BLaER1 (cell line): ENCODE measurements around the gene EML3.
"Not testable (repeated sequence)": the region's sequence is repeated elsewhere in the genome, so short reads cannot be mapped to it uniquely, and the experiment has no call there.

Source experiments
- H3K27ac ChIP-seq: shearing (Covaris generic); formaldehyde crosslinking; 2 replicates; pipeline ENCODE4 v1.8.1; 2022
- H3K27me3 ChIP-seq: shearing (Covaris generic); formaldehyde crosslinking; 2 replicates; pipeline ENCODE4 v1.8.1; 2022
- H3K36me3 ChIP-seq: shearing (Covaris generic); formaldehyde crosslinking; 2 replicates; pipeline ENCODE4 v1.8.1; 2022
- H3K4me1 ChIP-seq: shearing (Covaris generic); formaldehyde crosslinking; 2 replicates; pipeline ENCODE4 v1.8.1; 2022
- H3K4me2 ChIP-seq: shearing (Covaris generic); formaldehyde crosslinking; 2 replicates; pipeline ENCODE4 v1.8.1; 2022
- H3K4me3 ChIP-seq: shearing (Covaris generic); formaldehyde crosslinking; 2 replicates; pipeline ENCODE4 v1.8.1; 2022
- H3K9ac ChIP-seq: shearing (Covaris generic); formaldehyde crosslinking; 2 replicates; pipeline ENCODE4 v1.8.1; 2022
- H3K9me3 ChIP-seq: shearing (Covaris generic); formaldehyde crosslinking; 2 replicates; pipeline ENCODE4 v1.8.1; 2022
- H4K20me1 ChIP-seq: shearing (Covaris generic); formaldehyde crosslinking; 2 replicates; pipeline ENCODE4 v1.8.1; 2022
- Cebpa-rat ChIP-seq: shearing (Covaris generic); IDR thresholded peaks from 2 replicates; pipeline ENCODE4 v1.8.1; 2022

Gene EML3

GRCh38 chr11:62621567-62622470 lies 9.2 kb upstream of the EML3 start, which contains the start of gene B3GAT3:
B3GAT3 (minus strand) TSS chr11:62621986; CDS start chr11:62621947, 39 bp downstream.
- peaks cover 30% of the 10 kb centered on the region for H3K36me3 ChIP-seq
- peak within 1 kb of the TSS; percentile 91 for H3K9ac ChIP-seq
- peaks cover 58% of the 10 kb centered on the region for H3K4me1 ChIP-seq
- H3K27ac ChIP-seq, result peak within 1 kb of the TSS; percentile 88
- H3K4me3 ChIP-seq, result peak within 1 kb of the TSS; percentile 85
- peak; percentile 87 for TF ChIP-seq Cebpa-rat
- H3K4me2 ChIP-seq, result peak within 1 kb of the TSS; percentile 97
- no peaks in the 10 kb centered on the region for H3K27me3 ChIP-seq
- no peaks in the 10 kb centered on the region for H3K9me3 ChIP-seq
- 0 out of 2 replicates have a peak, but pooled peaks cover 5% of the 10 kb centered on the region for H4K20me1 ChIP-seq

GRCh38 chr11:62621027-62621566 lies 8.5 kb upstream of the EML3 start:
- H3K4me2 ChIP-seq, result peak overlapping the region; percentile 97
- no peak for TF ChIP-seq Cebpa-rat
- H3K4me1 ChIP-seq, result peaks cover 55% of the 10 kb centered on the region
- peaks cover 30% of the 10 kb centered on the region for H3K36me3 ChIP-seq
- H3K27me3 ChIP-seq, result no peaks in the 10 kb centered on the region
- peak overlapping the region; percentile 85 for H3K4me3 ChIP-seq
- peak overlapping the region; percentile 91 for H3K9ac ChIP-seq
- H3K9me3 ChIP-seq, result no peaks in the 10 kb centered on the region
- H4K20me1 ChIP-seq, result 0 out of 2 replicates have a peak, but pooled peaks cover 5% of the 10 kb centered on the region
- peak overlapping the region; percentile 88 for H3K27ac ChIP-seq

DNA sequence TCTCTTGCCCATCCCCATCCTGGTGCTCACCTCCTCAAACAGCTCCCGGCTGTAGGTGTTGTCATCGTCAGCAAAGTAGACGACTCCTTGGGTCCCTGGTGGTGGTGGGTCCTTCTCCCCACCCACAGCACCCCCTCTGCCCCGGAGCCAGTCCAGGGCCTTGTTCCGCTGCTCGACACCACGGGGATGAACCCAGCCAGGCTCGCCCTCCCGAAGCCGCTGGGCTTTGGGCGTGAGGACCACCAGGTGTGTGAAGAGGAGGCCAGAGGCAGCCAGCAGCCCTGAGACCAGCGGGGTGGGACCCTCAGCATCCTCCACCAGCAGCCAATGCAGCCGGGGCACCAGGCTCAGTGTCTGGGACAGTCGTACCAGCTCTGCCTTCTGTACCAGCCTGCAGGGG lies 4.4 kb upstream of the EML3 start:
- Histone ChIP-seq H3K36me3 (peaks cover 35% of the 10 kb centered on the region), H3K4me1 (peaks cover 26% of the 10 kb centered on the region)
- H3K27ac ChIP-seq, H3K4me2 ChIP-seq, H3K9ac ChIP-seq, H3K4me3 ChIP-seq, H3K9me3 ChIP-seq, H4K20me1 ChIP-seq, H3K27me3 ChIP-seq: not testable (repeated sequence)

GRCh38 chr11:62615521-62615920 lies 2.9 kb upstream of the EML3 start:
- Histone ChIP-seq H3K27ac (no peak overlapping the region), H3K9me3 (no peaks in the 10 kb centered on the region), H3K9ac (no peak overlapping the region), H3K4me2 (no peak overlapping the region), H3K36me3 (peaks cover 35% of the 10 kb centered on the region), H3K4me1 (peaks cover 31% of the 10 kb centered on the region), H4K20me1 (no peaks in the 10 kb centered on the region), H3K4me3 (no peak overlapping the region), H3K27me3 (no peaks in the 10 kb centered on the region)
- TF ChIP-seq Cebpa-rat, result no peak

GRCh38 chr11:62614275-62614674 lies 1.7 kb upstream of the EML3 start:
- H3K4me1 ChIP-seq, result peaks cover 31% of the 10 kb centered on the region
- H3K4me2 ChIP-seq, result no peak overlapping the region
- H3K27ac ChIP-seq, result peak overlapping the region; percentile 59
- no peaks in the 10 kb centered on the region for H3K9me3 ChIP-seq
- no peaks in the 10 kb centered on the region for H3K27me3 ChIP-seq
- 0 out of 2 replicates have a peak overlapping the region, but pooled peaks have one; percentile 29 for H3K9ac ChIP-seq
- H3K4me3 ChIP-seq, result no peak overlapping the region
- no peaks in the 10 kb centered on the region for H4K20me1 ChIP-seq
- peaks cover 38% of the 10 kb centered on the region for H3K36me3 ChIP-seq
- no peak for TF ChIP-seq Cebpa-rat

- Histone ChIP-seq H3K4me3 (no peak overlapping the region), H3K27me3 (no peaks in the 10 kb centered on the region), H3K36me3 (peaks cover 47% of the 10 kb centered on the region), H3K27ac (peak overlapping the region; percentile 59), H3K4me2 (peak overlapping the region; percentile 99), H3K9me3 (no peaks in the 10 kb centered on the region), H4K20me1 (no peaks in the 10 kb centered on the region), H3K9ac (no peak overlapping the region), H3K4me1 (peaks cover 40% of the 10 kb centered on the region)
- no peak for TF ChIP-seq Cebpa-rat
These were observed 760 bp upstream of the EML3 start for GRCh38 chr11:62613291-62613778.

DNA sequence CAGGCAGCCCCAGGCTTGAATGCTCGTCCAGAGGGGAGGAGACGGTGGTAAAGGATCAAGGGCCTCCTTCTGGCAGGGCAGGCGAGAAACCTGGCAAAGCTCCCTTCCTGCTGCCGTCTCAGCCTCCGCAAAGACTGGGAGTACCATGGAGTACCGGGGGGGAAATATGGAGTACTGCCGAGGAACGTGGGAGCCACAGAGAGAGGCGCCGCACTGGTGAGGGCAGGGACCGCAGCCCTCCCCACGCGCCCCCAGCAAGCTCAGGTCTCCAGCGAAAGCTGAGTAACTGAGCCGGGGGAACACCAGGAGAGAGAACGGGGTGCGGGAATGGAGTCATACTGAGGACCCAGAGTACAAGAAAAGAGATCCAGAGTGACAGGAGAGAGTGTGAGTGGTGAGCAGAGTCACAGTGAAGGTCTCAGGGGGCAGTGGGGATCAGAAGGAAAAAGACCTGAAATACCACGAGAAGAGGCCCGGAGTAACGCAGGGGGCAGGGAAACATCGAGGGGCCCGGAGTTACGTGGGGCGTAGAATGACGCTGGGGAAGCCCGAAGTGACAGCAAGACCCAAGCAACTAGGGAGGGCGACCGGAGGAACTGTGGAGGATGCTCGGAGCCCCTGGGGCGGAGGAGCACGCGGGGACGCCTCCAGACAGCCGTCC lies 740 bp downstream of the EML3 start:
- H3K4me1 ChIP-seq, result peaks cover 53% of the 10 kb centered on the region
- H4K20me1 ChIP-seq, result no peaks in the 10 kb centered on the region
- TF ChIP-seq Cebpa-rat, result no peak
- H3K4me3 ChIP-seq, result peak overlapping the region; percentile 82
- H3K9ac ChIP-seq, result peak overlapping the region; percentile 93
- H3K27me3 ChIP-seq, result no peaks in the 10 kb centered on the region
- H3K9me3 ChIP-seq, result no peaks in the 10 kb centered on the region
- H3K4me2 ChIP-seq, result peak overlapping the region; percentile 99
- peaks cover 51% of the 10 kb centered on the region for H3K36me3 ChIP-seq
- peak overlapping the region; percentile 90 for H3K27ac ChIP-seq

GRCh38 chr11:62610814-62611704 lies 1.5 kb downstream of the EML3 start:
- Histone ChIP-seq H3K4me1 (peaks cover 53% of the 10 kb centered on the region), H3K27me3 (no peaks in the 10 kb centered on the region), H3K4me2 (peak overlapping the region; percentile 99), H4K20me1 (no peaks in the 10 kb centered on the region), H3K27ac (peak overlapping the region; percentile 90), H3K4me3 (peak overlapping the region; percentile 82), H3K36me3 (peaks cover 51% of the 10 kb centered on the region), H3K9me3 (no peaks in the 10 kb centered on the region), H3K9ac (peak overlapping the region; percentile 93)
- no peak for TF ChIP-seq Cebpa-rat

- H3K27ac ChIP-seq, result peak overlapping the region; percentile 90
- H3K9ac ChIP-seq, result peak overlapping the region; percentile 93
- H4K20me1 ChIP-seq, result no peaks in the 10 kb centered on the region
- peak overlapping the region; percentile 82; the same call in 1 of the 2 replicates for H3K4me3 ChIP-seq
- peak overlapping the region; percentile 99 for H3K4me2 ChIP-seq
- H3K36me3 ChIP-seq, result peaks cover 51% of the 10 kb centered on the region
- no peaks in the 10 kb centered on the region for H3K27me3 ChIP-seq
- peaks cover 56% of the 10 kb centered on the region for H3K4me1 ChIP-seq
- H3K9me3 ChIP-seq, result no peaks in the 10 kb centered on the region
- no peak for TF ChIP-seq Cebpa-rat
These were observed 2.2 kb downstream of the EML3 start for GRCh38 chr11:62610403-62610802.
